ENCODE results near the gene PTPN3.

DNA sequence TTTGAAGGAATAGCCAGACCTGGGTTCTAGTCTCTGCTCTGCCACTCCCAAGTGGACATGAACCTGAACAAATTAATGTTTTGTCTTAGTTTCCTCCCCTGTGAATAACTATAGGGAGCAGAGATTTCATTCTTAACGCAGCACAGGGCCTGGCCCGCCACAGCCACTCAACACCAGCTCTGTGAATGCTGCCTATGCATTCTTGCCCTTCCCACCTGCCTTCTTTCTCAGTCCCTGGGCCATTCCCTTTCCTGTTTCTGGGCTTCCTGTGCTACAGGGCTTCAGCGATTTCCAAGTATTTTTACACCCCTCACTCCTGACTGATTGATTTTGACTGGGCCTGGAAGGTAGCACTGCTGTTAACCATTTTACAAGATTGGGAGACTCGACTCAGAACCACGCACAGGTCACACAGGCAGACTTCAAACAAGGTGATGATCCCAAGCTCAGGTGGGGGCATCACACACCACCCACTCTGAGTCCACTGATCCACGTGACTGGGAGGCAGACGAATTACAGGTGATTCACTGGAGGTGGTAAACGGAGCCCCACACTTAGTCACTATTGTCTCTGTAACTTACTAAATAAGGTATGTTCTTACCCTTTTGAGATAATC, 21.4 kb downstream of the PTPN3 start:
- no peak for TF ChIP-seq POLR2A (IDR thresholded peaks at IDR 0.05; ENCODE audit: low read length)
- TF ChIP-seq GATA1 (IDR thresholded peaks at IDR 0.05; ENCODE audit: low read depth, low read length) = no peak

Measured in erythroblast (primary cell).